A549 (cell line): Measurements from ENCODE around the gene CGB2. TPM values are rescaled to one million over a fixed set of nuclear protein-coding genes. Genes with fewer than 3 reads are reported as not detected.

ENCODE experiments used
- ATAC-seq, 2 experiments: fragments of 200-7000 bp in 1 of 2; fragments of >200 bp in 1 of 2; cut with Nextera tagmentation in 1 of 2; cut with Tn5 transposase in 1 of 2; 3 replicates each; pipeline versions ENCODE4 v1.8.0 to v1.9.1; 2018 to 2020; ENCODE audit warnings: mild to moderate bottlenecking in 1 of 2, moderate library complexity in 1 of 2
- CTCF ChIA-PET: fragments of 300-600 bp; sonication (Branson Sonifier 250); formaldehyde crosslinking; extraction: SDS; loops from one replicate; lab custom pipeline; 2021; ENCODE audit warnings: antibody characterized with exemption, inconsistent platforms; lab: Yijun Ruan, JAX
- POLR2A ChIA-PET: fragments of 350-600 bp; formaldehyde crosslinking; extraction: SDS; loops from one replicate; lab custom pipeline; 2021; ENCODE audit warnings: antibody characterized with exemption, inconsistent platforms; lab: Yijun Ruan, JAX
- DNase-seq, 2 experiments: peaks; one replicate each; pipeline versions ENCODE4 v3.0.0 to v3.0.0-alpha.2; 2011 to 2016; ENCODE audit warnings: low read depth in 1 of 2, low spot score in 1 of 2
- FAIRE-seq: peaks from 2 replicates; lab custom pipeline; 2011; peaks lifted over from hg19 to GRCh38; lab: Jason Lieb, UNC
- H3K27ac ChIP-seq, 2 experiments: fragments of >200 bp; sonication (Bioruptor Twin); formaldehyde crosslinking; 3 replicates each; pipeline ENCODE4 v1.5.1; 2016 to 2017
- H3K4me1 ChIP-seq: fragments of >200 bp; sonication (Bioruptor Twin); formaldehyde crosslinking; 3 replicates; pipeline ENCODE4 v1.6.1; 2016
- H3K4me2 ChIP-seq: fragments of >200 bp; sonication (Bioruptor Twin); formaldehyde crosslinking; 3 replicates; pipeline ENCODE4 v1.6.1; 2016
- H3K4me3 ChIP-seq: fragments of >200 bp; sonication (Bioruptor Twin); formaldehyde crosslinking; 3 replicates; pipeline ENCODE4 v1.5.1; 2016
- H3K9me3 ChIP-seq: fragments of >200 bp; sonication (Bioruptor Twin); formaldehyde crosslinking; 3 replicates; pipeline ENCODE4 v1.6.1; 2016
- CBX8 ChIP-seq: fragments of 200-600 bp; sonication (generic); IDR thresholded peaks from 2 replicates; pipeline ENCODE4 v1.6.1; 2016
- CEBPB ChIP-seq, 2 experiments: fragments of >200 bp in 1 of 2; sonication (Bioruptor Twin) in 1 of 2; formaldehyde crosslinking in 1 of 2; IDR thresholded peaks; 2 replicates each; pipeline ENCODE4 v1.6.1; 2012 to 2016
- CHD2 ChIP-seq: fragments of 150-350 bp; IDR thresholded peaks from 2 replicates; pipeline ENCODE4 v1.6.1; 2014; ENCODE audit warnings: low read length; ENCODE audit not compliant: partially characterized antibody
- ESRRA ChIP-seq: fragments of 150-350 bp; IDR thresholded peaks from 2 replicates; pipeline ENCODE4 v1.6.1; 2014; ENCODE audit warnings: mild to moderate bottlenecking, low read length, borderline replicate concordance
- FOSL2 ChIP-seq, 2 experiments: fragments of 450-650 bp in 1 of 2; fragments of >200 bp in 1 of 2; sonication (Bioruptor Twin) in 1 of 2; formaldehyde crosslinking; IDR thresholded peaks; 2 replicates each; pipeline versions ENCODE4 v1.5.0 to v1.6.1; 2016 to 2020; ENCODE audit warnings: mild to moderate bottlenecking in 1 of 2, moderate library complexity in 1 of 2
- GATA3 ChIP-seq: IDR thresholded peaks from 2 replicates; pipeline ENCODE4 v1.6.1; 2012; ENCODE audit warnings: borderline replicate concordance
- HES2 ChIP-seq: fragments of >200 bp; sonication (Bioruptor Twin); formaldehyde crosslinking; IDR thresholded peaks from 2 replicates; pipeline ENCODE4 v1.6.1; 2016
- HEYL ChIP-seq: fragments of 250-450 bp; sonication (Bioruptor Pico); IDR thresholded peaks from 2 replicates; pipeline ENCODE4 v1.8.0; 2021; ENCODE audit warnings: mild to moderate bottlenecking, moderate library complexity
- HMGXB4 ChIP-seq: fragments of 250-450 bp; sonication (Bioruptor Pico); IDR thresholded peaks from 2 replicates; pipeline ENCODE4 v1.5.0; 2021; ENCODE audit warnings: mild to moderate bottlenecking, moderate library complexity, borderline replicate concordance
- HOXB5 ChIP-seq: fragments of 250-450 bp; sonication (Bioruptor Pico); IDR thresholded peaks from 2 replicates; pipeline ENCODE4 v1.5.0; 2020; ENCODE audit warnings: mild to moderate bottlenecking, moderate library complexity
- JUN ChIP-seq, 2 experiments: fragments of >200 bp; sonication (Bioruptor Twin); formaldehyde crosslinking; IDR thresholded peaks; 2 replicates in 1 of 2; 3 replicates in 1 of 2; pipeline ENCODE4 v1.6.1; 2016 to 2017
- MAFK ChIP-seq: fragments of 450-650 bp; IDR thresholded peaks from 2 replicates; pipeline ENCODE4 v1.6.1; 2014; ENCODE audit not compliant: partially characterized antibody
- MAZ ChIP-seq: fragments of 150-350 bp; IDR thresholded peaks from 2 replicates; pipeline ENCODE4 v1.6.1; 2014; ENCODE audit warnings: antibody characterized with exemption, low read depth, low read length, borderline replicate concordance
- MYC ChIP-seq: IDR thresholded peaks from 2 replicates; pipeline ENCODE4 v1.6.1; 2012; ENCODE audit warnings: mild to moderate bottlenecking, inconsistent platforms, low read length, improper control_type of control experiment, borderline replicate concordance
- NPAS2 ChIP-seq: fragments of 250-450 bp; sonication (Bioruptor Pico); IDR thresholded peaks from 2 replicates; pipeline ENCODE4 v1.8.0; 2022; ENCODE audit warnings: mild to moderate bottlenecking, moderate library complexity, borderline replicate concordance
- PBX3 ChIP-seq: IDR thresholded peaks from 2 replicates; pipeline ENCODE4 v1.6.1; 2012
- PHF8 ChIP-seq: fragments of 200-600 bp; sonication (generic); IDR thresholded peaks from 2 replicates; pipeline ENCODE4 v1.6.1; 2016; ENCODE audit warnings: low read depth, mild to moderate bottlenecking, antibody characterized with exemption, moderate library complexity, borderline replicate concordance
- POLR2AphosphoS2 ChIP-seq: conservative IDR thresholded peaks from 2 replicates; pipeline ENCODE4 v1.6.1; 2012; ENCODE audit warnings: low read length, improper control_type of control experiment, inconsistent platforms
- RAD21 ChIP-seq, 2 experiments: fragments of >200 bp in 1 of 2; sonication (Bioruptor Twin) in 1 of 2; formaldehyde crosslinking in 1 of 2; IDR thresholded peaks in 1 of 2; conservative IDR thresholded peaks in 1 of 2; 2 replicates in 1 of 2; 3 replicates in 1 of 2; pipeline ENCODE4 v1.6.1; 2012 to 2018; ENCODE audit warnings: inconsistent platforms in 1 of 2
- RFX5 ChIP-seq: fragments of 450-650 bp; IDR thresholded peaks from 2 replicates; pipeline ENCODE4 v1.7.1; 2014; ENCODE audit warnings: antibody characterized with exemption, mild to moderate bottlenecking, moderate library complexity
- RNF2 ChIP-seq: fragments of 200-600 bp; sonication (generic); IDR thresholded peaks from 2 replicates; pipeline ENCODE4 v1.6.1; 2016; ENCODE audit warnings: low read depth, mild to moderate bottlenecking, antibody characterized with exemption, moderate library complexity, borderline replicate concordance
- SMC3 ChIP-seq: fragments of >200 bp; sonication (Bioruptor Twin); formaldehyde crosslinking; IDR thresholded peaks from 3 replicates; pipeline ENCODE4 v1.6.1; 2018; ENCODE audit warnings: inconsistent platforms
- TFCP2L1 ChIP-seq: fragments of 250-450 bp; sonication (Bioruptor Pico); IDR thresholded peaks from 2 replicates; pipeline ENCODE4 v1.5.0; 2021; ENCODE audit warnings: mild to moderate bottlenecking
- TP53 ChIP-seq: fragments of 250-450 bp; sonication (Bioruptor Pico); IDR thresholded peaks from 2 replicates; pipeline ENCODE4 v1.5.0; 2021; ENCODE audit warnings: mild to moderate bottlenecking, moderate library complexity
- WGBS: methylation state at CpG from one replicate; pipeline ENCODE4 v1.1.6; 2017; ENCODE audit errors: missing lambda C conversion rate; 5-methylcytosine and 5-hydroxymethylcytosine counted together
- polyA plus RNA-seq, 4 experiments: library from polyadenylated mRNA; depleted of rRNA in 3 of 4; stranded (reverse); fragments of >200 nt; fragmentation: RNase III in 1 of 4; extraction: RNeasy Plus Mini Kit Qiagen cat#74134 plus additional on column Dnase treatment in 1 of 4; gene quantifications; 2 replicates in 3 of 4; 3 replicates in 1 of 4; pipeline ENCODE4 v1.2.3, GENCODE V29; 2011 to 2017
- TF ChIP-seq, protein P1 (sequence below): fragments of >200 bp; sonication (Bioruptor Twin); formaldehyde crosslinking; IDR thresholded peaks from 3 replicates; pipeline ENCODE4 v1.6.1; 2016

Gene CGB2
- polyA plus RNA-seq, 2 of the 4 experiments (the other 2 are of a cell fraction) = not detected

GRCh38 chr19:49020931-49021895 lies 10.5 kb upstream of the CGB2 start:
- Histone ChIP-seq H3K27ac (no peak overlapping the region), H3K9me3 (no peaks in the 10 kb centered on the region), H3K4me2 (no peak overlapping the region), H3K4me1 (peaks cover 14% of the 10 kb centered on the region; the same call in 2 of the 3 replicates), H3K4me3 (no peak overlapping the region)
- no peak for TF ChIP-seq SMC3
- no peak for TF ChIP-seq HES2
- TF ChIP-seq RFX5 = no peak
- TF ChIP-seq HEYL (CRISPR knock-in tag) = no peak
- TF ChIP-seq CBX8 = no peak
- TF ChIP-seq TP53 = no peak
- TF ChIP-seq, protein P1, sequence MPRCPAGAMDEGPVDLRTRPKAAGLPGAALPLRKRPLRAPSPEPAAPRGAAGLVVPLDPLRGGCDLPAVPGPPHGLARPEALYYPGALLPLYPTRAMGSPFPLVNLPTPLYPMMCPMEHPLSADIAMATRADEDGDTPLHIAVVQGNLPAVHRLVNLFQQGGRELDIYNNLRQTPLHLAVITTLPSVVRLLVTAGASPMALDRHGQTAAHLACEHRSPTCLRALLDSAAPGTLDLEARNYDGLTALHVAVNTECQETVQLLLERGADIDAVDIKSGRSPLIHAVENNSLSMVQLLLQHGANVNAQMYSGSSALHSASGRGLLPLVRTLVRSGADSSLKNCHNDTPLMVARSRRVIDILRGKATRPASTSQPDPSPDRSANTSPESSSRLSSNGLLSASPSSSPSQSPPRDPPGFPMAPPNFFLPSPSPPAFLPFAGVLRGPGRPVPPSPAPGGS = no peak
- TF ChIP-seq CHD2 = no peak
- TF ChIP-seq TFCP2L1 (CRISPR knock-in tag) = no peak
- TF ChIP-seq RAD21 (conservative IDR thresholded peaks at IDR 0.05 in 1 of 2, IDR thresholded peaks at IDR 0.05 in 1 of 2) = no peak
- no peak for TF ChIP-seq MAZ
- no peak for TF ChIP-seq CEBPB (IDR thresholded peaks at IDR 0.05)
- TF ChIP-seq RNF2 = no peak
- TF ChIP-seq MYC = no peak
- no peak for TF ChIP-seq GATA3
- TF ChIP-seq PBX3 = 0 out of 2 replicates have a peak, but pooled peaks have one; percentile 32
- TF ChIP-seq JUN (IDR thresholded peaks at IDR 0.05) = peak in 1 of 2 experiments; percentile 14; a peak in 1 of 5 replicates
- no peak for TF ChIP-seq HOXB5 (CRISPR knock-in tag)
- no peak for TF ChIP-seq ESRRA
- no peak for TF ChIP-seq HMGXB4 (CRISPR knock-in tag)
- no peak for TF ChIP-seq FOSL2 (IDR thresholded peaks at IDR 0.05)
- peak; percentile 67 for TF ChIP-seq FOSL2 (CRISPR knock-in tag; IDR thresholded peaks at IDR 0.05)
- TF ChIP-seq NPAS2 = no peak
- TF ChIP-seq PHF8 = no peak
- TF ChIP-seq POLR2AphosphoS2 = no peak
- TF ChIP-seq MAFK = no peak
- POLR2A ChIA-PET = interaction anchor here (1.0 to 1.3 kb wide), 2 partner anchors 13 to 149 kb away, joined by 3 read pairs; partner anchors contain the start of gene PPP1R15A
- CTCF ChIA-PET = interaction anchor here (0.5 to 21.8 kb wide), 17 partner anchors 9 to 205 kb away, joined by 3 to 408 read pairs (median 4); partner anchors contain the start of genes GYS1, KCNA7 and RUVBL2
- FAIRE-seq (no peak), DNase-seq (peak in 1 of 2 experiments; percentile 55), ATAC-seq (peak; percentile 5 to 10; a peak in 5 of 6 replicates)
- 67% methylated on average over 16 of the region's 16 CpGs for WGBS
